Hematopoietic multipotent progenitor cell treated with erythropoietin and hydrocortisone succinate and interleukin-3 and kit ligand, for 8 days (in vitro differentiated cells): ENCODE data around the gene CCL1.
A peak's percentile ranks its signal among the peaks of the same experiment; 100 is the strongest.

Experiments used
- DNase-seq: peaks from one replicate; pipeline ENCODE4 v3.0.0-alpha.2; 2015

CCL1 gene

DNA sequence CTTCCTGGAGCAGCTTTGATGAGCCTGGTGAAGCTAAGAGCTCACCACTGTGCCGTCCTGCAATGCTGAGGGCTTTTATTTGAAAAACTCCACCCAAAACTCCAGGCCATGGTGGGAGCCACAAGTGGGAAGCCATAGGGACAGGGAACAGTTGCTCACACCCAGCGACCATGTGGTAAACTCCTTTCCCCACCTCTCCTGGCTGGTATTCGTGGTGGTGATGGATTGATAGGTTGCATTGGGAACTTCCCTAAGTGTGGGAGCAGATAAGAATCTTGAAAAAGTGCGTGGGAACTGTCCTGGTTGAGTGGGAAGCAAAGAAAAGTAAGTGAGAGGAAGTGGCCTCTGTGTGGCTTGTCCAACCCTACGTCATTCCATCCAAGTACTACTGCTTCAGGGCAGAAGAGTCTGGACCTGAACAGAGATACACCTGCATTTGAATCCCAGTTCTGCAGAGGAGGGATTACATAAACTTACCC is at the start of gene CCL1:
Gene CCL1, minus strand, starts transcription at position 51 of the 479 bp plus-strand sequence. CDS start 72 bp downstream, outside the sequence.
- DNase-seq: no peak

DNA sequence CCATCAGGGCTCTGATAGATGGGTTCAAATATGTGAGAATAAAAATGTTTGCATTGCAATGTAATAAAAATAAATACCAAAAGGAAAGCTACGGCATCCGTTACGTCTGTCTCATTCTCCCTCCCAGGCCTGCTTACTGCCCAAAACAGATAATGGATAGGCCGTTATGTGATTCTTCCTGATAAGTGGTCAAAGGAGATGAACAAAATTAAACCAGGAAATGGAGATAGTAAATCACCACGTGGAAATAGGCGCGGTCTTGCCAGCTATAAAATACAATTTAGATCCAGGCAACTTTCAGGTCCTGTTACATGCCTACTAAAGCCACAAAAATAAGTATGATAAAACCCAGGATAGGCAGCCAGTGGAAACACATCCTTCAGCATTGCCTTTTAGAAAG is 49.5 kb upstream of the CCL1 start:
- DNase-seq: peak; percentile 88

GRCh38 chr17:34411646-34412421 is 48.8 kb upstream of the CCL1 start:
- DNase-seq: no peak

DNA sequence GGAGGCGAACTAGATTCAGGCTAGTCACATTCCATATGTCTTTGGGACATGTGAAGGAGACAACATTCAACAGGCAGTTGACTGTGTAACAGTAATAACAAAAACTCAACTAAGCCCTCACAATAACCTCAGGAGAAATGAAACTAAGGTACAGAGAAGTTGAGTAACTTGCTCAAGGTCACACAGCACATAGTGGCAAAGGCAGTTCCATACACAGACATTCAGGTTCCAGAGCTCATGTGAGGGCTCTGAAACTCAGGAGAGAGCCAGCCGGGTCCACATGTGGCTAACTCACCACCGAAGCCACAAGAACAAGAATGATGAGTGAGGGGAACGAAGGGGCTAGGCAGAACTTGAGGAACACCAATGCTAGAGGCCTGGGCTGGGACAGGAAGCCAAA is 46.3 kb upstream of the CCL1 start:
- no peak for DNase-seq

GRCh38 chr17:34408439-34408838 is 45.4 kb upstream of the CCL1 start:
- DNase-seq: no peak

DNA sequence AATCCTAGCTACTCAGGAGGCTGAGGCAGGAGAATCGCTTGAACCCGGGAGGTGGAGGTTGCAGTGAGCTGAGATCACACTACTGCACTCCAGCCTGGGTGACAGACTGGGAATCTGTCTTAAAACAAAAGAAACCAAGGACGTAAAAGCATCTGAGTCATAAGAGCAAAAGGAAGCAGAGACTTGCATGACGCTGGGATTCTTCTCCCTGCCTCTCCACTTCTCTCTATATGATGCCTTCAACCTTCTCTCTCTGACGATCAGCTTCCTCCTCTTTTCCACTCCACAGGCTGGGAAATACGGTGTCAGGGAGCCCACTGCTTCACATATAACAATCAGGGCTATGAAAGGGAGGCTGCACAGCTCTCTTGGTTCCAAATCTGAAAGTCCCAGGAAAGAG is 43.2 kb upstream of the CCL1 start:
- DNase-seq: no peak

DNA sequence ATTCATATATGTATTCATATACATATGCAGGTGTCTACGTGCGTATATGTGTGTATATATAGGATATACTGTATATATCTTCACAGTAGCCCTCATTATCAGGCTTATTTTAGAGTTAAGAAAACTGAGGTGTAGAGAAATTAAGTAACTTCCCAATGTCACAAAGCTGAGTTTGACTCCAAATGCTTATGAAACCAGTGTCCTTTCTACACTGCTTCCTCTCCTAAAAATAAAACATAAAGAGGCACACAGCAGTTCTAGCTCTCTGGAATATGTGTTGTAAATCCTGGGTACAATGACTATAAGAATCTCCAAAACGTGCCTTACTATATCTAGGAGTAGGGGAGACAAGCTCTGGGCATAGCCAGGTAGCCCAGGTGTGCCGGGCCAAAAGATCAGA is 40.0 kb upstream of the CCL1 start:
- no peak for DNase-seq

- DNase-seq: no peak
These were observed 38.1 kb upstream of the CCL1 start for GRCh38 chr17:34401165-34401564.

GRCh38 chr17:34400301-34400931 is 37.4 kb upstream of the CCL1 start:
- DNase-seq: peak; percentile 72

- no peak for DNase-seq
These were observed 36.7 kb upstream of the CCL1 start for GRCh38 chr17:34399725-34400124.

GRCh38 chr17:34398990-34399389 is 36.0 kb upstream of the CCL1 start:
- DNase-seq: peak; percentile 37

DNA sequence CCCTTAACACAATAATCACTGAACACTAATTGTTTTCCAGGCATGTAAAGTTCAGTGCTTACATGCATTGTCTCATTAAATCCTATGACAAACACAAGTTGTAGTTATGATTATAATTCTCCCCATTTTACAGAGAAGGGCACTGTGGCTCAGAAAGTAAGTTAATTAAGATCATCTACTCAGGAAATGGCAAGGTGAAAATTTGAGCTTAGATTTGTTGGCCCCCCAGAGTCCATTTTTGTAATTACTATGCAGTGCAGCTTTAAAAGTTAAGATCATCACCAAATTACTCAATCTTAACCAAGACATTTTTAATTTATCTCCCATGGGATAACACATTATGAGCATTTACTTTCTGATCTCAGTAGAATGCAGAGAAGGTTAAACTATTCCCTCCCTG is 34.2 kb upstream of the CCL1 start:
- no peak for DNase-seq

DNA sequence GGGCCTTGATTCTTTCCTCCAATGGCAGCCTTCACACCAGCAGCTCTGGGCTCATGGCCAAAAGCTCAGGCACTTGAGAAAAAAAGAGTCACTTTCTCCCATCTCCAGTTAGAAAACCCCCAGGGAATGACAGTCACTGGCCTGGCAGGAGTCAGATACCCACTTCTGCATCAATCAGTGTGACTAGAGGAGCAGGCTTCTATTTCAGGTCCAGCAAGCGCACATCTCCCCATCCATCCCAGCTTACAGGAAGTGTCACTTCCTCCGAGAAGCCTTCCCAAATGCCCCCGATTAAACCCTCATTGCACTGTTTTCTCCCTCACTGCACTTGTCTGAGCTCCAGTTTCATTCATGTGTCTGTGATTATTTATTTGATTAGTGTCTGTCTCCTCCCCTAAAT is 30.4 kb upstream of the CCL1 start:
- no peak for DNase-seq

- DNase-seq: no peak
These were observed 28.2 kb upstream of the CCL1 start for GRCh38 chr17:34391241-34391640.

GRCh38 chr17:34390649-34391048 is 27.6 kb upstream of the CCL1 start:
- DNase-seq: no peak

DNA sequence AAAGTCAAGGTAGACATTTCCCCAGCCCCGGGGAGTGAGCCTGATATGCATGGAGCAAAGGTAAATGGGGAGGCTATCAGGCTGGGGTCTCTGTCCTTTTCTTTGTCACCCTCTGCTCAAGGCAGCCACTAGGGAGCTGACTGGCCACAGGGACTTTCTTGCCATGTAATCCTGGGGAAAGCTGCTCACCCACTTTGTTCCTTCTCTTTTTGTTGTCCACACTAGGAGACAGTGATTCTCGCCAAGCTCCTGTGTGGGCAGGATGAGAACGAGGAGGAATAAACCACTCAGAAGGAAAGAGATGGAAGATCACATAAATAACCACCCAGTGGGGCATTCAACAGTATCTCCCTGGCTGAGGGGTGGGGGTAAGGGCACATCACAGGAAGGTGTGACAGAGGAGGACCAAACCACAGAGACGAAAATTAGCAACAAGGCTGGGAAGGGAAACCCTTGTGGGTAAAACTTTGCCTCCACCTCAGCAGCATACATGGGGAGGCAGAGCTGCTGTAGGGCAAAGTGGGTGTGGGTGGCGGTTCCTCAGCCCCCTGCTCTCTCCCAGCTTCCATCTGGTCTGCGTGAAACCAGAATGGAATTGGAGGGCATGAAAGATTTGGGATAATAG is 26.2 kb upstream of the CCL1 start:
- no peak for DNase-seq

DNA sequence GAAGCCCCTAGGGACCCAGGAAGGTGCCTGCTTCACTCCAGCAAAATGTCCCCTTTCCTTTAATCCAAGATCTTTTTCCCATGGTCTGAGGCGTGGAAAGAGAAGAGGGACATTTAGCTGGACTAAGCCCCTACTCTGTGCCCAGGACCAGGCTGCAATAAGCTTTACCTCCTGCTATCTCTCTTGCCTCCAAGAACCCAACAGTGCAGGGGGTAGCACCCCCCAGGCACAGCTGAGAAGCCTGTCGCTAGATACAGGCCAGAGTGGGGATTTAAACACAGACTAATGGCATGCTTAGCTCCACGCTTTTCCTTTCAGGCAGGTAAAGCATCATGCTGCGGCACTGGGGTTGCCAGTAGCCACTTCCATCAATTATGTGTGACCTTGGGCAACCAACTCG is 24.5 kb upstream of the CCL1 start:
- no peak for DNase-seq

GRCh38 chr17:34386697-34387550 is 23.9 kb upstream of the CCL1 start:
- DNase-seq: peak; percentile 67

DNA sequence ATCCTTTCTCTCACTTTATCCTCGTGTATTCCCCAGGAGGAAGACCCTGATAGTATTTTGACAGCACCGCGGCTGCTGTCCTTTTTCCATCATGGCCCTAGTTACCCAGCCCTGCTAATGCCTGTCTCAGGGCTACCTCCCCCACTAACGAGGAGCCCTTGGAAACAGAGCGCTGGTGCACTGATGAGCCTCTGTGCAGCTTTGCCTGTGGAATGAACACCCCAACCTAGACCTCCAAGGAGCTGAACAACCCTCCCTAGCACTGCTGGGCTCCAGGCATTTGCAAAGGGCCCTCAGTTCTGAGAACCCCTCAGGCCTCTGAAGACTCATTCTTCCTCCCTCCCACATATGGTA is 23.3 kb upstream of the CCL1 start:
- DNase-seq: no peak

DNA sequence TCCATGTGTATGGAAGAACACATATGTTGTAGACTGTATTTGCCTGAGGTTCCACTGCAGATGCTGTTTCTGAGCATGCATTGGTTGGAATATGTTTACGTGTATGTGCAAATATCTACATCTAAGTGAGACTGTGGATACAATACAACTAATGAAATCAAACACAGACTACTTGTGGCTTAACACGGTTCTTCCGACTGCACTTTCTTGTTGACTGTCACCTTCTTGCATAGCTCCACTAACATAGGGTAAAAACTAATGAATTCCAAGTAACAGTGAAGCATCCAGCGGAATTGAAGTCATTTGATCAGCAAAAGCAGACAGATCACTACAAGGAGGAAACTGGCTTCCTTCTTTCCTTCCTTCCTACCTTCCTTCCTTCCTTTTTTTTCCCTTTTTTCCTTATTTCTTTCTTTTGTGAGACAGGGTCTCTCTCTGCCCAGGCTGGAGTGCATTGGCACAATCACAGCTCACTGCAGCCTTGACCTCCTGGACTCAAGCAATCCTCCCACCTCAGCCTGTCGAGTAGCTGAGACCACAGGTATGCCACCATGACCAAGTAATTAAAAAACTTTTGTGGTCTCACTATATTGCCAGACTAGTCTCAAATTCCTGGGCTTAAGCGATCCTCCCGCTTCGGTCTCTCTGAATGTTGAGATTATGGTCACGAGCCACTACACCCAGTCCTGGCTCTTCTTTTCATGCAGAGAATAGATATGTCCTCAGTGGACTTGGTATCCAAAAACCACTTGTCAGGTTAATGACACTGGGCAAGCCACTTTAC is 22.0 kb upstream of the CCL1 start:
- no peak for DNase-seq

GRCh38 chr17:34384271-34384670 is 21.2 kb upstream of the CCL1 start:
- DNase-seq: no peak

- DNase-seq: no peak
These were observed 20.2 kb upstream of the CCL1 start for GRCh38 chr17:34383216-34383615.
